Smooth muscle cell of the brain vasculature (primary cell): ENCODE results near the gene FAM89B.

Experiments
- DNase-seq: peaks from one replicate; pipeline ENCODE4 v3.0.0-alpha.2; 2012; ENCODE audit warnings: low read depth, low spot score

FAM89B gene

DNA sequence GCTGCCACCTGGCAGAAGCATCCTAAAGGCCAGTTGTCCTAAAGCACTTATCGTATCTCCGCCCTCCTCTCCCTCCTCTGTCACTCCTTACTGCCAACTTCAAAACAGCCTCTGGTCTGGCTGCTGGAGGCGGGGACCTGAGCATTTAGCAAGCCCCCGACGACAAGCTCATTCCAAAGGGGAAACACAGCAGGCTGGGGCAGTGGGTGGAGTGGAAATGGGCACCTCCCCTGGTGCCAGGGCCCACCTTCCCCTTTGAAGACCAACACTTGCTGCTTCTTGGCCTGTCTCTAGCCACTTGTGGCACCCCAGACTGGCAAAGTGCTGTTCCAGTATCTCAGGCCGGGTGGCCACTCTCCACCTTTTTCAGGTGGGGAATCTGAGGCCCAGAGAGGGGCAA is 38.1 kb downstream of the FAM89B start:
- DNase-seq = no peak

DNA sequence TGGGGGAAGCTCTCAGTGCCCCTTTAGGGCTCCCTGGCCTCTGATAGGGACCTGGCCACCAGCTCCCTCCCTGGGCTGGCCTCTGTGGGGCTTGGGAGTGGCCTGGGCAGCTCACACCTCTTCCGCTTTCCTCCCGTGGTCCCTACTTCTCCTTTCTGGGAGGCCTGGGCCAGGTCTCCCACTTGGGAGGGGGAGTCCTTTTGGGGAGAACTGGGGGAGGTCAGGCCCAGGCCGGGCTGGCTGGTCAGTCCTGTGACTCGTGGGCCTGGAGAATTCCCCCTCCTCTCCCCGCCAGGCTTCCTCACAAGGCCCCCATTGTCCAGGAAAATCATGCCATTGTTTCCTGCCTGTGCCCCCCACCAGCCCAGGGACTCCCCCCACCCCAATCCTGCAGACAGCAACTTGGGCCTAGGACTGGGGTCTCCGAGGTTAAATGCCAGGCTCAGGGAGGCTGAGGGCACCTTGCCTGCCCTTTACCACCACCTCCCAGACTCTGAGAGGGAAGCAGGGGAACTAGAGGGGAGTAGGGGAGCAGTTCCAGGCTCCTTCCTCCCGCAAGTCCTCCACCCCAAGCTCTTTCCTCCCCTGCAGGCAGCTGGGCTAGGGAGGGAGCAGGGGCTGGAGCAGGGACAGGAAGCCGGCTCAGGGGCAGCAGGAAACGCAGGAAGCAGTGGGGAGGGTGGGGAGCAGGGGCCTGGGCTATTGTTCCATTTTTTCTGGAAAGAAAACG is 38.9 kb downstream of the FAM89B start:
- DNase-seq = no peak

DNA sequence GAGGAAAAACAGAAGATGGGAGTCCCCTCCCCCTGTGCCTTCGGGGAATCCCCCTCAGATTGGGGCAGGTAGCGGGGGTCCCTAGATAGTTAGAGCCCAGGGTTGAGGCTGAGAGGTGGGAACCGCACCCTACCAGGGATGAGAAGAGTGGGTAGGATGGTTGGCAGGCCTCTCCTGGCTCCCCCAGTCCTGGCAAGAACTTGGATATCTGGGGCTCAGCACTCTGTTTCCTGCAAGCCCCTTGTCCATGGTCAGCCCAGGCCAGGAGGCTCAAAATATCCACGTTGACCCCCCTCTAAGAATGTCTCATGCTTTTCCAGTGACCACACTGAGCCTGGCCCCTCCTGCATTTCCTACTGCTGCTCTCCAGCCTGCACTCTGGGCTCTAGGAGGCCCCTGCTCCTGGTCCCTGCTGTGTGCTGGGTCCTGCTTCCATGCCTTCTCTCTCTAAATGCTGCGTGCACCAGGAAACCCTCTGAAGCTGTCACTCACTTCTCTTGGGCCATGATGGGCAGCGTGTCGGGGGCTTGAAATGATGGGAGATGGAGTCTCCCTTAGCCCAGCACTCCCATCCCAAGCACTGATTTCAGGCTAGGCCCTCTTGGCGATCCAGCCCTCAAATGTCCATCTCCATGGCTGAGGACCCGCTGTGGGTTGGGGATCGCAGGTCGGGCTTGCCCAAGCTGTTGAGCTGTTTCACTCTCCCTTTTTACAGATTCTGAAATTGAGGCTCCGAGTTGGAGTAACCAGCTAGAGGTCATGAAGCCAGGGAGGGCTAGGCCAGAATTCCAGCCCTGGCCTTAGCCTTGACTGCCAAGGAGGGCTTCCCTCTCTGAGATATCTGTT is 39.6 kb downstream of the FAM89B start:
- DNase-seq = no peak

DNA sequence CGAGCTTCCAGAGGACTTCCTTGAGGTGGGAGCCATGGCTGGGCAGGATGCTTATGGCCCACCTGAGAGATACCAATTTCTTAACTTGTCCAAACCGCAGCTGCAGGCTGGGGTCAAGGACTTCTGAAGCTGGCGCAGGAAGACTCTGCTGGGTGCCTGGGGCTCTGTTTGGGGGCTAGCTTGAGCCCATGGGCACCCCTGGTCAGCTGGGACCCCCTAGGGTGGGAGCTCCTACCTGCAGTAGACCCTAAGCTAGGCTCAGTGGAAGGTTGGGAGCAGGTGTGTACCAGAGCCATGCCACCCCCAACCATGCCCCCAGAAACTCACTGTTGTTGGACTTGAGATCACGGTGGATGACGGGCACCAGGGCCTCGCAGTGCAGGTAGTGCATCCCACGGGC is 40.4 kb downstream of the FAM89B start:
- no peak for DNase-seq

DNA sequence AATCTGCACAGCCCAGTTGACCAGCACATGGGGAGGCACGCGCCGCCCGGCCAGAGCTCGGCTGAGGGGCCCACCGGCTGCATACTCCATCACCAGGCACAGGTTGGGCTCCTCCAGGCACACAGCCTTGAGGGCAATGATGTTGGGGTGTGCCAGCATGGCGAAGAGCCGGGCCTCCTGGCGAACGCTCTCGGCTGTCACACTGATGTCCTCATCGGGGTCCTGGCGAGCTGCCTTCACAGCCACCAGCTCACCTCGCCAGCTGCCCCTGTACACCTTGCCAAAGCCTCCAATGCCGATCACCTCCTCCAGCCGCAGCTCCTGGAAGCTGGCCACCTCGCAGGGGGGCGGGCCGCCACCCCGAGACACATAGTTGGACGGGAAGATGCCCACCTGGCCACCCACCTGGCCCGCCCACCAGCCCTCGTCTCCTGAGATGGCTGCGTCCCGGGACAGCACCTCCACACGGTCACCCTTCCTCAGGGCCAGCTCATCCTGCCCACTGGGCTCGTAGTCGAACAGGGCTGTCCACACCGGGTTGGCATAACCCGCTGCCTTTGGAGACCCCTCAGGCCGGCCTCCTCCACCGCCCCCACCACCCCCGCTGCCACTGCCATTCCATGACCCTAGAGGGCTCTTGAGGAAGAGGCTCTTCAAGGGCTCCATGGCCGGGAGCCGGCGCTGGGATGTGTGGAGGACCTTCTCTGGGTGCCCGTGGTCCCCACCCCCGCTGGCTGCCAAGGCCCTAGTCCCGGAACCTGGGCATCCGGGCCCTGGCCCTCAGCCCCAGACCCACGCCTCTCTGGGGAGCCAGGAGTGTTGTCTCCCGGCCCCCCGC is 41.0 kb downstream of the FAM89B start:
- no peak for DNase-seq

DNA sequence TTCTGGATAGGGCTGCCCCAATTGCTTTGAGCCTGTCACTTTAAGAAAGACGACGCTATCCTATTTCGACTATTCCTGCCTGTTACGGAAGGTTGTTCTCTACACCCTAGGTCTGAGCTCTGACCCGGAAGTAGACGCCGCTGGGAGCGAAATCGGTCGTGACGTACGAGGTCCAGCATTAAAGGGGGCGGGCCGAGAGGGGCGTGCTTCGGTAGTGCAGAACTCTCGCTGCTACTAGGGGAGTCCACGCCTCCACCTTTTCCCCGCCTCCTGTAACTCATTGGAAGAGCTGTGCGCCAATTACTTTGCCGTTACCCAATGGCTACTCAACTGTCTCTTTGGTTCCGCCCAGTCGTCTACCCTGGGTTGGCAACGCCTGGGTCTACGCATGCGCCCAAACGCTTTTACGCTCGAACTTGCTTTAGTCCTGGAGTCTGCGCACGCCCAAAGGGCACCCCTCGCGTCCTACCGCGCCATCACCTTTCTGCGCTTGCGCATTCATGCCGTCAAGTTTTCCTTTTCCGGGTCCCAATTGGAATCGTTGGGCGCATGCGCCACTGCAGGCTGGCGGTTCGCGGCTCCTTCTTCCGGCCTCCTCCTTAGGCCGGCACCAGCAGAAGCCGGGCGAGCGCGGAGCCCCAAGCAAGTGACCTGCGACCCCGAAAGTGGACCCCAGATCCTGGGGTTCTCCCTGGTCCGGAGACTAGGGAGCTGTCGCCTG is 43.1 kb downstream of the FAM89B start, which contains the start of gene PCNX3:
PCNX3 (plus strand) TSS at position 548 of the 721 bp plus-strand sequence. CDS start 536 bp downstream, outside the sequence.
- peak; percentile 100 for DNase-seq

DNA sequence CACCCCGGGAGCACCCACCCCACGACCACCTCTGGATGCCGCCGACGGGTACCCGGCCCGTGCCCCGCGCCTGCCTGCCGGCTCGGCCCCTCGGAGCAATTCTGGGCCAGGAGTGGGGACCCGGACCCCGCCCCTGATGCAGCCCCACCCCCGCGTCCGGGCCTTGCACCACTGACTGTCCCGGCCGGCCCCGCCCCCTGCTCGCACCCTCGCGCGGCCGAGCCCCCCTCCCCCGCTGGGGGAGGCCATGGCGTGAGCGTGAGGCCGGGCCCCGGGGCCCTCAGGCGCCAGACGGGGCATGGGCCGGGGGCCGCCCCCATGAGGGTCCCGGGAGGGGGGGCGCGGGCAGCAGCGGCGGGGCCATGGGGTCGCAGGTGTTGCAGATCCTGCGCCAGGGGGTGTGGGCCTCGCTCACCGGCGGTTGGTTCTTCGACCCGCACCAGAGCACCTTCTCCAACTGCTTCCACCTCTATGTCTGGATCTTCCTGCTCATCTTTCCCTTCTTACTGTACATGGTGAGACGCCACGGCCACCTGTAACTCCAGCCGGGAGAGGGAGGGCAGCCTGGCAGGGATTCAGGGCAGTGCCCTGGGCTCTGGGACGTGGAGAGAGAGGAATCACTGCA is 43.7 kb downstream of the FAM89B start:
- DNase-seq = no peak

DNA sequence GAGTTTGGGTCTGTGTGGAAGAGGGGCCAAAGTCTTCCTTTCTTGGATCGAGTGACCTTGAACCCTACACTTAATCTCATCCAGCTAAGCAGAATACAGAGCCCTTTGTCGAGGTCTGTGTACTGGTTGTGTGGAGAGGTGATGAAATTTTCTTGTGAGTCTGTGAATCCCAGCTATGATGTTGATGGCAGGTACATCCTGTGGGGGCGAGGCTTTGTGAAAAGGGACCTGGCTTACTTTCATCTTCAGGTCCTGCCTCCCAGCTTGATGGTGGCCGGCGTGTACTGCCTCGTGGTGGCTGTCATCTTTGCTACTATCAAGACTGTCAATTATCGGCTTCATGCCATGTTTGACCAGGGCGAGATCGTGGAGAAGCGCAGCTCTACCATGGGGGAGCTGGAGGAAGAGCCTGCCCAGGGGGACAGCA is 44.2 kb downstream of the FAM89B start:
- no peak for DNase-seq

DNA sequence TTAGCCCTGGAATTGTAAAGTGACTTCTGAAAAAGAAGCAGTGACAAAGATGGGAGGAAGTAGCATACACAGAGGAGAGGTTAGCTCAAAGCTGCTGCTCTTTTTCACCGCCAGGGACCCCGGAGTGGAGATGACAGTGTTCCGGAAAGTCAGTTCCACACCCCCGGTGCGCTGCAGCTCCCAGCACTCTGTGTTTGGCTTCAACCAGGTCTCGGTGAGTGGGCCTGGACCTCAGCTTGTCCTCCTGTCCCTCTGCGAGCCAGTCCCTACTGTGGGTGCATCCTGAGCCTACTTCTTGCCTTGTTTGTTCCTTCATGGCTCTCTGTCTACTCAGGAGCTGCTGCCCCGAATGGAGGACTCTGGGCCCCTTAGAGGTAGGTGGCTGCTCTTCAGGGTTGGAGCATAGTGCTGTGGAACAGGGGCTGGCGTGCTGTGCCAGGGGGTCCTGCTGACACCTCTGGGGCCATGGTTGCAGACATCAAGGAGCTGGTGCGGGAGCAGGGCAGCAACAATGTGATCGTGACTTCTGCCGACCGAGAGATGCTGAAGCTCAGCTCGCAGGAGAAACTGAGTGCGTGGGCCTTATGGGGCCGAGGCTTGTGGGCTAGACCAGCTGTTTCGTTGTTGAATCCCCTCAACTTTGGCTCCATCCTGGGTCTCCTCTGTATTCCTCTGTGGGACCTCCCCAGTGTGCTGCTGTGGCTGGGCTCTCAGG is 45.0 kb downstream of the FAM89B start:
- DNase-seq = no peak

DNA sequence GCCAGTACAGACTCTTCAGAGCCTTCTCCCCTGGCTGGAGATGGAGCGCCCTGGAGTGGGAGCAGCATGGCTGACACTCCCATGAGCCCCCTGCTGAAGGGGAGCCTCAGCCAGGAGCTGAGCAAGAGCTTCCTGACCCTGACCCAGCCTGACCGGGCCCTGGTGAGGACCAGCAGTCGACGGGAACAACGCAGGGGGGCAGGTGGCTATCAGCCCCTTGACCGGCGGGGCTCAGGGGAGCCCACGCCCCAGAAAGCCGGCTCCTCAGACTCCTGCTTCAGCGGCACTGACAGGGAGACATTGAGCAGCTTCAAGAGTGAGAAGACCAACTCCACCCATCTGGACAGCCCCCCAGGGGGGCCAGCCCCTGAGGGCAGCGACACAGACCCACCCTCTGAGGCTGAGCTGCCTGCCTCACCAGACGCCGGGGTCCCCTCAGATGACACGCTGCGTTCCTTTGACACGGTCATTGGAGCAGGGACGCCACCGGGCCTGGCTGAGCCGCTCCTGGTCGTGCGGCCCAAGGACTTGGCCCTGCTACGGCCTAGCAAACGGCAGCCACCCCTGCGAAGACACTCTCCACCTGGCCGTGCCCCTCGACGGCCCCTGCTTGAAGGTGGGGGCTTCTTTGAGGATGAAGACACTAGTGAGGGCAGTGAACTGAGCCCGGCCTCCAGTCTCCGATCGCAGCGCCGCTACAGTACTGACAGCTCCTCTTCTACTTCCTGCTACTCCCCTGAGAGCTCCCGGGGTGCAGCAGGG is 45.8 kb downstream of the FAM89B start:
- no peak for DNase-seq

DNA sequence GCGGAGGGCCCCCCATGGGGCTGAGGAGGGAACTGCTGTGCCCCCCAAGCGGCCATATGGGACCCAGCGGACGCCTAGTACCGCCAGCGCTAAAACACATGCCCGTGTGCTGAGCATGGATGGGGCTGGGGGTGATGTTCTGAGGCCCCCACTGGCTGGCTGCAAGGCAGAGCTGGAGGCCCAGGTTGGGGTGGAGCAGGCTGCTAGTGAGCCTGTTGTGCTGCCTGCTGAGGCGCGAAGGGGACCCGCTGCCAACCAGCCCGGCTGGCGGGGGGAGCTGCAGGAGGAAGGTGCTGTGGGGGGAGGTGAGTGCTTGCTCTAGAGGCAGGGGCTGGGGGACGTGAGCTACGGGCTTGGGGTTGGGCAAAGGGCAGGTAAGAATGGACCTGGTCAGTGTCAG is 46.4 kb downstream of the FAM89B start:
- no peak for DNase-seq

DNA sequence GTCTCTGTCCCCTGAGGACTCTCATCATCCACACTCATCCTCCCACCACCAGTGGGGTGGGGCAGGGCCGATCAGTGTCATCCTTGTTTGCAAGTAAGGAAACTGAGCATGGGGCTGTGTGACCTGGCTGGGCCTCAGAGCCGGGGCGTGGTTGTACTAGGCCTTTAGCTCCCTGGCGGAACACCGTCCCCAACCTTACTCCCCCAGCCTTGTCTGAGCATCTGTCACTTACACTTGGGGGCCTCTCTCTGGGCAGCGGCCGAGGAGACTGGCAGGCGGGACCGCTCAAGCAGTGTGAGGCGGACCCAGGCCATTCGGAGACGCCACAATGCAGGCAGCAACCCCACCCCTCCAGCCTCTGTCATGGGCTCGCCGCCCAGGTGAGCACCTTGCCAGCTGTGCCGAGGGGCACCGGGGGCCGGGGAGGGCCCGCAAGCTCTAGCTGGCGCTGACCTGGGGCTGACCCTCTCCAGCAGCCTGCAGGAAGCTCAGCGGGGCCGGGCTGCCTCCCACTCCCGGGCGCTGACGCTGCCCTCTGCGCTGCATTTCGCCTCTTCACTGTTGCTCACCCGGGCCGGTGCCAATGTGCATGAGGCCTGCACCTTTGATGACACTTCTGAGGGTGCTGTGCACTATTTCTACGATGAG is 47.1 kb downstream of the FAM89B start:
- no peak for DNase-seq

DNA sequence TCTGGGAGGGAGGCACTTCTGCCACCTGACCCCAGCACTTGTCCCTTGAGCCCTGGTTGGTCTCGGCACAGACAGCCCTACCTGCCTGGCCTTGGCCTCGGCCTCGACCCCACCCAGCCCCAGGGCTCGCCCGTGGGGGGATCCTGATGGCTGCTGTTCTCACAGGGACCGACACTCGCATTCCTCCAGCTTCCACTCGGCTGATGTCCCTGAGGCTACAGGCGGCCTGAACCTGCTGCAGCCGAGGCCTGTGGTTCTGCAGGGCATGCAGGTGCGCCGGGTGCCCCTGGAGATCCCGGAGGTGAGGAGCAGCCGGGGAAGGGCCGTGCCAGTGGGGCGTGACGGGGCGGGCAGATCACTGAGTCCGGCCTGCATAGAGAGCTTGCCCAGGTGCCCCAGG is 48.3 kb downstream of the FAM89B start:
- DNase-seq = no peak

DNA sequence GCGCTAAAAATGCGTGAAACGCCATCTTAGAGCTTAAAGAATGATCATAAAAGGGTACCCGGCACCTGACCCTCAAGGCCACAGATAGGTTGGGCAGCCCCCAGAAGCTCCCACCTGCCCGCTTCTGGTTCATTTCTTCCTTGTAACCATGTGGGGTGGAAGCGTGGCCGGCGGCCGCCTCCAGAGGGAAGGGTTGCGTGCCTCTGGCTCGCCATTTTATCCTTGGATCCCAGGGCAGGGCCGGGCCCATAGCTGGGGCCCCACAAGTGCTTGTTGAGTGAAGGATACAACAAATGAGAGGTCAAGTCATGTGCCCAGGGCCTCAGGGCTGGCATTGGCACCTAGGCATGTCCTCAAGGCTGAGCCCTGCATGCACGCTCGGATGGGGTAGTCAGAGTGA is 49.1 kb downstream of the FAM89B start:
- DNase-seq = no peak

DNA sequence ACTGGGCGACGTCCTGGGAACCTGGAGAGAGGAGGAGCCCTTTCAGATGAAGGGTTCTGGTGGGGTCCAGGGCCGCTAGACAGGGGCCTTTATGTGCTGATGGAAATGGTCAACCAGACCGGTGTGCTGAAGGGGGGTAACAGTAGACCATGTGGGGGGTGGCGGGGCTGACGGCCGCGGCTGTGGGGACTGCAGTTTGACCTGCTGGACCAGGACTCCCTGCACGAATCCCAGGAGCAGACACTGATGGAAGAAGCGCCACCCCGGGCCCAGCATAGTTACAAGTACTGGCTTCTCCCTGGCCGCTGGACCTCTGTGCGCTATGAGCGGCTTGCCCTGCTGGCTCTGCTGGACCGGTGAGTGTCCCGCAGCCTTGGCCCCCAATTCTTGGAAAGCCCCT is 49.7 kb downstream of the FAM89B start:
- DNase-seq = no peak

DNA sequence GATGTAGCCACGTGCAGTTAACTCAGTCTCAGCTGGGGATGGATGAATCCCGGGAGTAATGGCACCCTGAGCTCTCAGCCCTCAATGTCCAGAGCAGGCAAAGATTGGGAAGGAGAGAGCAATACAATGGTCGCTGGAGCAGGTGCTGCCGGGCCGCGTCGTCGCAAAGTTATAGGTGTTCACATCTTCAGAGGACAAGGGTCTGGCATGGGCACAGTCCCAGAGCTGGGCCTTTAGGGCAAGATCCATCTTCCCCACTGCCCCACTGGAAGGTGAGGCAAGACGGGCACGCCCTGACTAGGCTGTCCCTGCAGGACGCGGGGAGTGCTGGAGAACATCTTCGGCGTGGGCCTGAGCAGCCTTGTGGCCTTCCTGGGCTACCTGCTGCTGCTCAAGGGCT is 50.8 kb downstream of the FAM89B start:
- DNase-seq = no peak
